CD14-positive monocyte (primary cell): ENCODE data around the gene TANGO2. TPM values are rescaled to one million over a fixed set of nuclear protein-coding genes. Genes with fewer than 3 reads are reported as not detected.
A peak's percentile ranks its signal among the peaks of the same experiment; 100 is the strongest.

Experiments
- DNase-seq, 3 donors: peaks; one replicate each; pipeline ENCODE4 v3.0.0-alpha.2; 2011 to 2022
- H2AFZ ChIP-seq: 2 replicates; pipeline ENCODE4 v1.6.0; 2012; ENCODE audit warnings: mild to moderate bottlenecking, low read depth, low read length, inconsistent platforms; ENCODE audit not compliant: insufficient read depth, poor library complexity, severe bottlenecking
- H3K27ac ChIP-seq, 2 donors: 1 replicate in 1 of 2; 2 replicates in 1 of 2; pipeline ENCODE4 v1.5.1; 2012 to 2013; ENCODE audit warnings: low read length in 2 of 2, control low read depth in 1 of 2, inconsistent platforms in 1 of 2, low read depth in 1 of 2, mild to moderate bottlenecking in 1 of 2
- H3K27me3 ChIP-seq, 2 donors: one replicate each; pipeline versions ENCODE4 v1.6.0 to v1.6.1; 2011 to 2013; ENCODE audit warnings: low read length in 2 of 2; ENCODE audit not compliant: control insufficient read depth in 2 of 2, insufficient read depth in 2 of 2
- H3K36me3 ChIP-seq, 2 donors: replicated peaks in 1 of 2; 1 replicate in 1 of 2; 2 replicates in 1 of 2; pipeline versions ENCODE4 v1.5.1 to v1.6.1; 2012 to 2013; ENCODE audit warnings: low read length in 2 of 2, control low read depth in 1 of 2, inconsistent platforms in 1 of 2, mild to moderate bottlenecking in 1 of 2; ENCODE audit not compliant: insufficient read depth in 2 of 2, control insufficient read depth in 1 of 2
- H3K4me1 ChIP-seq, 2 donors: 1 replicate in 1 of 2; 2 replicates in 1 of 2; pipeline versions ENCODE4 v1.5.1 to v1.6.1; 2012 to 2013; ENCODE audit warnings: low read length in 2 of 2, control low read depth in 1 of 2, inconsistent platforms in 1 of 2, mild to moderate bottlenecking in 1 of 2, moderate library complexity in 1 of 2; ENCODE audit not compliant: insufficient read depth in 2 of 2, control insufficient read depth in 1 of 2
- H3K4me2 ChIP-seq: replicated peaks from 2 replicates; pipeline ENCODE3; 2012; ENCODE audit warnings: low read length, moderate library complexity, mild to moderate bottlenecking; ENCODE audit not compliant: poor library complexity, severe bottlenecking; ENCODE audit errors: extremely low read depth
- H3K4me3 ChIP-seq, 3 experiments: fragments of 200-600 bp in 1 of 3; sonication (generic) in 1 of 3; replicated peaks in 1 of 3; 1 replicate in 2 of 3; 2 replicates in 1 of 3; pipeline ENCODE4 v1.5.1; 2011 to 2013; ENCODE audit warnings: low read length in 3 of 3, mild to moderate bottlenecking in 3 of 3, control low read depth in 2 of 3, low read depth in 2 of 3, inconsistent platforms in 1 of 3, moderate library complexity in 1 of 3
- H3K79me2 ChIP-seq: 2 replicates; pipeline ENCODE4 v1.6.0; 2012; ENCODE audit warnings: mild to moderate bottlenecking, control low read depth, inconsistent platforms, low read length, moderate library complexity; ENCODE audit not compliant: insufficient read depth
- H3K9ac ChIP-seq: 2 replicates; pipeline ENCODE4 v1.6.0; 2017; ENCODE audit warnings: low read length, mild to moderate bottlenecking; ENCODE audit not compliant: insufficient read depth, poor library complexity, severe bottlenecking
- H3K9me3 ChIP-seq, 2 donors: replicated peaks in 1 of 2; 1 replicate in 1 of 2; 2 replicates in 1 of 2; pipeline versions ENCODE4 v1.5.1 to v1.6.1; 2012 to 2013; ENCODE audit warnings: low read length in 2 of 2, control low read depth in 1 of 2; ENCODE audit not compliant: control insufficient read depth in 1 of 2, insufficient read depth in 1 of 2
- H4K20me1 ChIP-seq: 2 replicates; pipeline ENCODE4 v1.6.0; 2012; ENCODE audit warnings: mild to moderate bottlenecking, low read length, control low read depth, moderate library complexity; ENCODE audit not compliant: insufficient read depth
- H3K27ac Mint-ChIP-seq, 7 donors: one replicate each; pipeline ENCODE4 v1.8.0; 2020; ENCODE audit warnings: mild to moderate bottlenecking in 7 of 7, mixed read lengths in 7 of 7, moderate library complexity in 6 of 7, inconsistent platforms in 2 of 7
- H3K27me3 Mint-ChIP-seq, 3 donors: one replicate each; pipeline ENCODE4 v1.8.0; 2021 to 2022; ENCODE audit warnings: low read depth in 3 of 3, mild to moderate bottlenecking in 3 of 3, mixed read lengths in 3 of 3, moderate library complexity in 3 of 3, inconsistent platforms in 1 of 3
- H3K36me3 Mint-ChIP-seq, 2 donors: one replicate each; pipeline ENCODE4 v1.8.0; 2020; ENCODE audit warnings: mixed read lengths in 2 of 2, inconsistent platforms in 1 of 2, mild to moderate bottlenecking in 1 of 2
- H3K4me1 Mint-ChIP-seq: one replicate; pipeline ENCODE4 v1.8.0; 2020; ENCODE audit warnings: mild to moderate bottlenecking, mixed read lengths
- H3K4me3 Mint-ChIP-seq, 2 donors: one replicate each; pipeline ENCODE4 v1.8.0; 2020; ENCODE audit warnings: mild to moderate bottlenecking in 2 of 2, mixed read lengths in 2 of 2, moderate library complexity in 1 of 2
- H3K9me3 Mint-ChIP-seq, 7 donors: one replicate each; pipeline ENCODE4 v1.8.0; 2020 to 2022; ENCODE audit warnings: mixed read lengths in 7 of 7, mild to moderate bottlenecking in 6 of 7, moderate library complexity in 6 of 7, inconsistent platforms in 2 of 7
- CTCF ChIP-seq: fragments of 200-600 bp; IDR thresholded peaks from one replicate; pipeline ENCODE4 v1.8.0; 2022; ENCODE audit warnings: antibody characterized with exemption, mild to moderate bottlenecking
- WGBS: methylation state at CpG from one replicate; pipeline ENCODE4 v1.1.5; 2013; ENCODE audit warnings: missing lambda C conversion rate; ENCODE audit not compliant: insufficient coverage; 5-methylcytosine and 5-hydroxymethylcytosine counted together
- intact Hi-C, 2 donors: fragments of 100-400 bp; cut with micrococcal nuclease; formaldehyde crosslinking; loops; one replicate each; pipeline versions ENCODE4 v1.15.0 to v1.15.1; 2023
- polyA plus RNA-seq, 3 donors: library from polyadenylated mRNA; depleted of rRNA in 1 of 3; unstranded in 2 of 3; stranded (reverse) in 1 of 3; fragments of 300-500 nt in 2 of 3; fragments of >200 nt in 1 of 3; fragmentation: Illumina TruSeq in 2 of 3; gene quantifications; 1 replicate in 2 of 3; 2 replicates in 1 of 3; pipeline ENCODE4 v1.2.3, GENCODE V29; 2012 to 2021

Gene TANGO2
- polyA plus RNA-seq, 3 donors, result 56.4 to 94.9 (median 58.2) TPM

GRCh38 chr22:20043057-20043996 lies 22.4 kb downstream of the TANGO2 start:
- no peaks in the 10 kb centered on the region for H3K27me3 ChIP-seq
- intact Hi-C loops, result no loop called here
- H3K79me2 ChIP-seq, result peaks cover 7% of the 10 kb centered on the region
- H3K9me3 ChIP-seq, result peaks cover 11 to 15% of the 10 kb centered on the region in 2 donors
- H3K36me3 ChIP-seq, result peaks cover 71 to 93% of the 10 kb centered on the region in 2 donors
- H3K27ac ChIP-seq, result no peak overlapping the region
- WGBS, result 97% methylated on average over 16 of the region's 26 CpGs
- no peaks in the 10 kb centered on the region for H3K4me1 ChIP-seq
- no peak overlapping the region for H3K4me3 ChIP-seq
- peaks cover 14 to 25% (median 18%) of the 10 kb centered on the region in 7 donors for H3K9me3 Mint-ChIP-seq
- DNase-seq, result no peak
- H3K4me1 Mint-ChIP-seq, result no peaks in the 10 kb centered on the region
- peaks cover 73% of the 10 kb centered on the region for H4K20me1 ChIP-seq
- H3K9ac ChIP-seq, result no peak overlapping the region
- H3K27me3 Mint-ChIP-seq, result no peaks in the 10 kb centered on the region
- H3K4me2 ChIP-seq, result no peak overlapping the region
- peaks cover 75 to 95% of the 10 kb centered on the region in 2 donors for H3K36me3 Mint-ChIP-seq
- H2AFZ ChIP-seq, result no peak overlapping the region
- no peak for TF ChIP-seq CTCF
- peak overlapping the region in 1 of 7 donors; percentile 37 for H3K27ac Mint-ChIP-seq
- H3K4me3 Mint-ChIP-seq, result no peak overlapping the region

- 90% methylated on average over 6 of the region's 7 CpGs for WGBS
- Histone ChIP-seq H3K79me2 (peaks cover 8% of the 10 kb centered on the region), H3K36me3 (peaks cover 71 to 94% of the 10 kb centered on the region in 2 donors), H3K9me3 (peaks cover 11 to 15% of the 10 kb centered on the region in 2 donors), H3K27me3 (no peaks in the 10 kb centered on the region), H3K4me1 (no peaks in the 10 kb centered on the region), H3K4me2 (no peak overlapping the region), H3K27ac (no peak overlapping the region), H3K4me3 (no peak overlapping the region), H4K20me1 (peaks cover 70% of the 10 kb centered on the region), H2AFZ (no peak overlapping the region), H3K9ac (no peak overlapping the region)
- Mint-ChIP-seq H3K27me3 (no peaks in the 10 kb centered on the region), H3K36me3 (peaks cover 76 to 95% of the 10 kb centered on the region in 2 donors), H3K9me3 (peaks cover 14 to 28% (median 19%) of the 10 kb centered on the region in 7 donors), H3K27ac (peak overlapping the region in 1 of 7 donors; percentile 6), H3K4me1 (no peaks in the 10 kb centered on the region), H3K4me3 (no peak overlapping the region)
- intact Hi-C loops, result no loop called here
- DNase-seq, result no peak
- TF ChIP-seq CTCF, result no peak
These were observed 23.1 kb downstream of the TANGO2 start for GRCh38 chr22:20043997-20044342.
